A549 (cell line): Measurements from ENCODE around the gene RBBP5. TPM values are rescaled to one million over a fixed set of nuclear protein-coding genes. Genes with fewer than 3 reads are reported as not detected.

Experiments
- ATAC-seq, 2 experiments: fragments of 200-7000 bp in 1 of 2; fragments of >200 bp in 1 of 2; cut with Nextera tagmentation in 1 of 2; cut with Tn5 transposase in 1 of 2; 3 replicates each; pipeline versions ENCODE4 v1.8.0 to v1.9.1; 2018 to 2020; ENCODE audit warnings: mild to moderate bottlenecking in 1 of 2, moderate library complexity in 1 of 2
- CTCF ChIA-PET: fragments of 300-600 bp; sonication (Branson Sonifier 250); formaldehyde crosslinking; extraction: SDS; loops from one replicate; lab custom pipeline; 2021; ENCODE audit warnings: antibody characterized with exemption, inconsistent platforms; lab: Yijun Ruan, JAX
- POLR2A ChIA-PET: fragments of 350-600 bp; formaldehyde crosslinking; extraction: SDS; loops from one replicate; lab custom pipeline; 2021; ENCODE audit warnings: antibody characterized with exemption, inconsistent platforms; lab: Yijun Ruan, JAX
- DNase-seq, 2 experiments: peaks; one replicate each; pipeline versions ENCODE4 v3.0.0 to v3.0.0-alpha.2; 2011 to 2016; ENCODE audit warnings: low read depth in 1 of 2, low spot score in 1 of 2
- FAIRE-seq: peaks from 2 replicates; lab custom pipeline; 2011; peaks lifted over from hg19 to GRCh38; lab: Jason Lieb, UNC
- H3K27ac ChIP-seq, 2 experiments: fragments of >200 bp; sonication (Bioruptor Twin); formaldehyde crosslinking; 3 replicates each; pipeline ENCODE4 v1.5.1; 2016 to 2017
- H3K4me1 ChIP-seq: fragments of >200 bp; sonication (Bioruptor Twin); formaldehyde crosslinking; 3 replicates; pipeline ENCODE4 v1.6.1; 2016
- H3K4me2 ChIP-seq: fragments of >200 bp; sonication (Bioruptor Twin); formaldehyde crosslinking; 3 replicates; pipeline ENCODE4 v1.6.1; 2016
- H3K4me3 ChIP-seq: fragments of >200 bp; sonication (Bioruptor Twin); formaldehyde crosslinking; 3 replicates; pipeline ENCODE4 v1.5.1; 2016
- H3K9me3 ChIP-seq: fragments of >200 bp; sonication (Bioruptor Twin); formaldehyde crosslinking; 3 replicates; pipeline ENCODE4 v1.6.1; 2016
- BHLHE40 ChIP-seq: IDR thresholded peaks from 2 replicates; pipeline ENCODE4 v1.6.1; 2012; ENCODE audit warnings: low read depth, low read length, inconsistent platforms
- CBX2 ChIP-seq: fragments of 200-600 bp; sonication (generic); IDR thresholded peaks from 2 replicates; pipeline ENCODE4 v1.6.1; 2016; ENCODE audit warnings: low read depth, mild to moderate bottlenecking, borderline replicate concordance
- CHD2 ChIP-seq: fragments of 150-350 bp; IDR thresholded peaks from 2 replicates; pipeline ENCODE4 v1.6.1; 2014; ENCODE audit warnings: low read length; ENCODE audit not compliant: partially characterized antibody
- EHF ChIP-seq: fragments of 250-450 bp; sonication (Bioruptor Pico); IDR thresholded peaks from 2 replicates; pipeline ENCODE4 v1.5.0; 2020; ENCODE audit warnings: mild to moderate bottlenecking
- EHMT2 ChIP-seq: fragments of 200-600 bp; sonication (generic); IDR thresholded peaks from 2 replicates; pipeline ENCODE4 v1.6.1; 2016; ENCODE audit warnings: antibody characterized with exemption, low read depth, mild to moderate bottlenecking, moderate library complexity
- ESRRA ChIP-seq: fragments of 150-350 bp; IDR thresholded peaks from 2 replicates; pipeline ENCODE4 v1.6.1; 2014; ENCODE audit warnings: mild to moderate bottlenecking, low read length, borderline replicate concordance
- FOSB ChIP-seq: fragments of 250-450 bp; sonication (Bioruptor Pico); IDR thresholded peaks from 2 replicates; pipeline ENCODE4 v1.5.0; 2020; ENCODE audit warnings: mild to moderate bottlenecking, moderate library complexity
- FOSL2 ChIP-seq, 2 experiments: fragments of 450-650 bp in 1 of 2; fragments of >200 bp in 1 of 2; sonication (Bioruptor Twin) in 1 of 2; formaldehyde crosslinking; IDR thresholded peaks; 2 replicates each; pipeline versions ENCODE4 v1.5.0 to v1.6.1; 2016 to 2020; ENCODE audit warnings: mild to moderate bottlenecking in 1 of 2, moderate library complexity in 1 of 2
- GATA3 ChIP-seq: IDR thresholded peaks from 2 replicates; pipeline ENCODE4 v1.6.1; 2012; ENCODE audit warnings: borderline replicate concordance
- HMGXB4 ChIP-seq: fragments of 250-450 bp; sonication (Bioruptor Pico); IDR thresholded peaks from 2 replicates; pipeline ENCODE4 v1.5.0; 2021; ENCODE audit warnings: mild to moderate bottlenecking, moderate library complexity, borderline replicate concordance
- HOXA7 ChIP-seq: fragments of 250-450 bp; sonication (Bioruptor Pico); IDR thresholded peaks from 2 replicates; pipeline ENCODE4 v1.5.0; 2020; ENCODE audit warnings: mild to moderate bottlenecking, moderate library complexity
- HOXB5 ChIP-seq: fragments of 250-450 bp; sonication (Bioruptor Pico); IDR thresholded peaks from 2 replicates; pipeline ENCODE4 v1.5.0; 2020; ENCODE audit warnings: mild to moderate bottlenecking, moderate library complexity
- JUNB ChIP-seq: fragments of >200 bp; sonication (Bioruptor Twin); formaldehyde crosslinking; IDR thresholded peaks from 2 replicates; pipeline ENCODE4 v1.6.1; 2016
- KDM5A ChIP-seq: fragments of 200-600 bp; sonication (generic); IDR thresholded peaks from 2 replicates; pipeline ENCODE4 v1.6.1; 2016; ENCODE audit warnings: antibody characterized with exemption, mild to moderate bottlenecking
- MAX ChIP-seq: IDR thresholded peaks from 2 replicates; pipeline ENCODE4 v1.6.1; 2012
- MAZ ChIP-seq: fragments of 150-350 bp; IDR thresholded peaks from 2 replicates; pipeline ENCODE4 v1.6.1; 2014; ENCODE audit warnings: antibody characterized with exemption, low read depth, low read length, borderline replicate concordance
- NFE2L2 ChIP-seq: fragments of 150-350 bp; conservative IDR thresholded peaks from 2 replicates; pipeline ENCODE4 v1.6.1; 2014; ENCODE audit warnings: low read length
- NPAS2 ChIP-seq: fragments of 250-450 bp; sonication (Bioruptor Pico); IDR thresholded peaks from 2 replicates; pipeline ENCODE4 v1.8.0; 2022; ENCODE audit warnings: mild to moderate bottlenecking, moderate library complexity, borderline replicate concordance
- RARB ChIP-seq: fragments of 250-450 bp; sonication (Bioruptor Pico); IDR thresholded peaks from 2 replicates; pipeline ENCODE4 v1.8.0; 2021; ENCODE audit warnings: mild to moderate bottlenecking, moderate library complexity
- RCOR1 ChIP-seq: fragments of 150-350 bp; IDR thresholded peaks from 2 replicates; pipeline ENCODE4 v1.6.1; 2014; ENCODE audit warnings: antibody characterized with exemption, low read length, low read depth
- REST ChIP-seq: fragments of 200-600 bp; sonication (generic); IDR thresholded peaks from 2 replicates; pipeline ENCODE4 v1.6.1; 2016; ENCODE audit warnings: antibody characterized with exemption, mild to moderate bottlenecking, moderate library complexity
- RFX5 ChIP-seq: fragments of 450-650 bp; IDR thresholded peaks from 2 replicates; pipeline ENCODE4 v1.7.1; 2014; ENCODE audit warnings: antibody characterized with exemption, mild to moderate bottlenecking, moderate library complexity
- TFCP2L1 ChIP-seq: fragments of 250-450 bp; sonication (Bioruptor Pico); IDR thresholded peaks from 2 replicates; pipeline ENCODE4 v1.5.0; 2021; ENCODE audit warnings: mild to moderate bottlenecking
- WGBS: methylation state at CpG from one replicate; pipeline ENCODE4 v1.1.6; 2017; ENCODE audit errors: missing lambda C conversion rate; 5-methylcytosine and 5-hydroxymethylcytosine counted together
- polyA plus RNA-seq, 4 experiments: library from polyadenylated mRNA; depleted of rRNA in 3 of 4; stranded (reverse); fragments of >200 nt; fragmentation: RNase III in 1 of 4; extraction: RNeasy Plus Mini Kit Qiagen cat#74134 plus additional on column Dnase treatment in 1 of 4; gene quantifications; 2 replicates in 3 of 4; 3 replicates in 1 of 4; pipeline ENCODE4 v1.2.3, GENCODE V29; 2011 to 2017

Gene RBBP5
- polyA plus RNA-seq, 2 of the 4 experiments (the other 2 are of a cell fraction): 15.9 to 21.8 TPM

GRCh38 chr1:205140113-205140512 is 18.3 kb upstream of the RBBP5 start:
- Histone ChIP-seq H3K4me1 (peaks cover 12% of the 10 kb centered on the region), H3K4me2 (no peak overlapping the region), H3K4me3 (no peak overlapping the region), H3K9me3 (no peaks in the 10 kb centered on the region), H3K27ac (no peak overlapping the region)
- ChIA-PET CTCF (interaction anchor here (1.0 to 5.5 kb wide), 9 partner anchors 9 to 165 kb away, joined by 3 to 56 read pairs (median 25); partner anchors contain the start of gene RBBP5), POLR2A (no interaction called here)
- DNase-seq (no peak), ATAC-seq (no peak), FAIRE-seq (no peak)
- WGBS: 100% methylated on average over 4 of the region's 4 CpGs
- TF ChIP-seq EHMT2 (no peak), JUNB (no peak), ESRRA (no peak), TFCP2L1 (CRISPR knock-in tag) (no peak), MAX (no peak), BHLHE40 (no peak), NPAS2 (CRISPR knock-in tag) (no peak), RCOR1 (no peak), HMGXB4 (CRISPR knock-in tag) (no peak), HOXA7 (CRISPR knock-in tag) (no peak), FOSB (CRISPR knock-in tag) (no peak)

- POLR2A ChIA-PET: no interaction called here
- Histone ChIP-seq H3K4me2 (no peak overlapping the region), H3K4me1 (no peaks in the 10 kb centered on the region), H3K4me3 (no peak overlapping the region), H3K9me3 (no peaks in the 10 kb centered on the region), H3K27ac (no peak overlapping the region)
- CTCF ChIA-PET: interaction anchor here (1.6 to 5.5 kb wide), 2 partner anchors 16 to 331 kb away, joined by 4 to 56 read pairs; partner anchors contain the start of gene RBBP5
- ATAC-seq (no peak), FAIRE-seq (no peak), DNase-seq (no peak)
- 73% methylated on average over 3 of the region's 3 CpGs for WGBS
- TF ChIP-seq CHD2: no peak
- no peak for TF ChIP-seq CBX2
- TF ChIP-seq NFE2L2: no peak
- no peak for TF ChIP-seq REST
- TF ChIP-seq FOSL2 (IDR thresholded peaks at IDR 0.05): no peak
- no peak for TF ChIP-seq FOSL2 (CRISPR knock-in tag; IDR thresholded peaks at IDR 0.05)
- TF ChIP-seq NPAS2 (CRISPR knock-in tag): no peak
- no peak for TF ChIP-seq EHF (CRISPR knock-in tag)
- TF ChIP-seq MAZ: no peak
- TF ChIP-seq HOXB5 (CRISPR knock-in tag): no peak
- no peak for TF ChIP-seq KDM5A
- TF ChIP-seq RARB: no peak
- TF ChIP-seq RFX5: no peak
- TF ChIP-seq GATA3: no peak
Measured at GRCh38 chr1:205137901-205138300, 16.1 kb upstream of the RBBP5 start.
